Sigmoid colon (tissue), 4 donors: ENCODE data around the gene MLLT3.

Experiments
- POLR2AphosphoS5 ChIP-seq, 4 donors: sonication (generic); formaldehyde crosslinking; IDR thresholded peaks; one replicate each; pipeline ENCODE4 v1.6.1; 2017; ENCODE audit warnings: antibody characterized with exemption in 4 of 4
- TF ChIP-seq, protein P1 (sequence below), 4 experiments: fragments of 450-650 bp in 3 of 4; fragments of 200-600 bp in 1 of 4; IDR thresholded peaks; one replicate each; pipeline ENCODE4 v1.5.1; 2016 to 2019; ENCODE audit warnings: antibody characterized with exemption in 4 of 4, mild to moderate bottlenecking in 3 of 4, moderate library complexity in 2 of 4

DNA sequence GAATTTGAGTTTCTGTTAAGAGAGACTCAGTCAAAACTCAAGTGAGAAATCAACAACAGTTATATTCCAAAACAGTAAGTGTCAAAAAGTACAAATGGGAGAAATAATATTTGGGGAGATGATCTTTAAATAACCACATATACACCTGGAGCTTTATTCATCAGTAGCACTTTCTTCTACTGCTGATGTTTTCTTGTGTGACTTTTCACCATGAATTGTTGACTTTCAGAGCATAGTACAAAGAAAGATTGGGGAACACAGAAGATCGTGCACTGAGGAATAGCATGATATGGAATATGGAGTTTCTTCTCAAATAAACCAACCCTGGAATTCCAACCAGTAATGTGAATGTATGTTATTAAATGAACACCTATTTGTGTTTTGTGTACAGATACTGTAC lies 130.7 kb downstream of the MLLT3 start:
- no peak for TF ChIP-seq POLR2AphosphoS5 (IDR thresholded peaks at IDR 0.05)
- TF ChIP-seq, protein P1, sequence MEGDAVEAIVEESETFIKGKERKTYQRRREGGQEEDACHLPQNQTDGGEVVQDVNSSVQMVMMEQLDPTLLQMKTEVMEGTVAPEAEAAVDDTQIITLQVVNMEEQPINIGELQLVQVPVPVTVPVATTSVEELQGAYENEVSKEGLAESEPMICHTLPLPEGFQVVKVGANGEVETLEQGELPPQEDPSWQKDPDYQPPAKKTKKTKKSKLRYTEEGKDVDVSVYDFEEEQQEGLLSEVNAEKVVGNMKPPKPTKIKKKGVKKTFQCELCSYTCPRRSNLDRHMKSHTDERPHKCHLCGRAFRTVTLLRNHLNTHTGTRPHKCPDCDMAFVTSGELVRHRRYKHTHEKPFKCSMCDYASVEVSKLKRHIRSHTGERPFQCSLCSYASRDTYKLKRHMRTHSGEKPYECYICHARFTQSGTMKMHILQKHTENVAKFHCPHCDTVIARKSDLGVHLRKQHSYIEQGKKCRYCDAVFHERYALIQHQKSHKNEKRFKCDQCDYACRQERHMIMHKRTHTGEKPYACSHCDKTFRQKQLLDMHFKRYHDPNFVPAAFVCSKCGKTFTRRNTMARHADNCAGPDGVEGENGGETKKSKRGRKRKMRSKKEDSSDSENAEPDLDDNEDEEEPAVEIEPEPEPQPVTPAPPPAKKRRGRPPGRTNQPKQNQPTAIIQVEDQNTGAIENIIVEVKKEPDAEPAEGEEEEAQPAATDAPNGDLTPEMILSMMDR (IDR thresholded peaks at IDR 0.05), result no peak
